K562 (cell line): Measurements from ENCODE around the gene CREB3L4.

ENCODE experiments used
- CTCF ChIP-seq, 3 experiments: IDR thresholded peaks in 2 of 3; conservative IDR thresholded peaks in 1 of 3; 2 replicates each; pipeline ENCODE4 v1.5.1; 2011 to 2012; ENCODE audit warnings: low read length in 3 of 3, mild to moderate bottlenecking in 3 of 3, control low read depth in 2 of 3, improper control_type of control experiment in 1 of 3, inconsistent platforms in 1 of 3, low read depth in 1 of 3, mixed read lengths in 1 of 3, moderate library complexity in 1 of 3; ENCODE audit not compliant: insufficient read depth in 2 of 3
- TF ChIP-seq, protein P1 (sequence below): fragments of 250-450 bp; sonication (Bioruptor Pico); IDR thresholded peaks from 2 replicates; pipeline ENCODE4 v1.8.0; 2021; ENCODE audit warnings: moderate library complexity, mild to moderate bottlenecking, inconsistent platforms

DNA sequence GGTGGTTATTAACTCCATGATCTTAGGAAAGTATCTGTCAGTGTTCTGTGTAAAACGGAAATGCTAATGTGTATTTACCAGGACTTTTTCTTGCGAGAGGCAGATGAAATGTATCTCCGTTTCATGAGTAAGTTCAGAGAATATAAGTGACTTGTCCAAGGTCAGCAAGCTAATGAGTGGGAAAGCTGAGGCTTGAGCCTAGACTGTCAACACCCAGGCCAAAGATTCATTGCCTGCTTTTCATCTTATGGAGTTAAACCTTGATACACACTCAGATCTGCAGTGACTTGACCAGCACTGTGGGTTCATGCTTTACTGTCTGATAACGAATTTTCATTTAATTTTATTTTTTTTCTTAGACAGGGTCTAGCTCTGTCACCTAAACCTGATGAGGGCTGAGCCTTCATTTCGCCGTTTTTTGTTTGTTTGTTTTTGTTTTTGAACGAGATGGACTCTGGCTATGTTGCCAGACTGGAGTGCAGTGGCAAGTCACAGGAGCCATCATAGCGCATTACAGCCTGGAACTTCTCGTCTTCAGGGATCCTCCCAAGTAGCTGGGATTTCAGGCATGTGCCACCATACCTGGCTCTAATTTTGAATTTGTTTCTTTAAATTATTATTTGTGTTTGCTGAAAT, 10.7 kb downstream of the CREB3L4 start:
- no peak for TF ChIP-seq CTCF (IDR thresholded peaks at IDR 0.05 in 2 of 3, conservative IDR thresholded peaks at IDR 0.05 in 1 of 3; ENCODE audit: insufficient read depth in 2 of 3, low read depth in 1 of 3, low read length in 3 of 3)
- TF ChIP-seq, protein P1, sequence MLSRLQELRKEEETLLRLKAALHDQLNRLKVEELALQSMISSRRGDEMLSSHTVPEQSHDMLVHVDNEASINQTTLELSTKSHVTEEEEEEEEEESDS (CRISPR knock-in tag): no peak
